ENCODE results near the gene ABCC10.

GRCh38 chr6:43386492-43386891, 40.8 kb upstream of the ABCC10 start:
- no peak for TF ChIP-seq POLR2AphosphoS5 (IDR thresholded peaks at IDR 0.05; ENCODE audit: borderline replicate concordance, low read depth, low read length)
- no peak for TF ChIP-seq FOXP2 (optimal IDR thresholded peaks at IDR 0.05; ENCODE audit: control extremely low read depth, extremely low read length, insufficient read depth)

Measured in SK-N-MC (cell line).